K562 (cell line): ENCODE data around the gene APOO. TPM values are rescaled to one million over a fixed set of nuclear protein-coding genes. Genes with fewer than 3 reads are reported as not detected.

ENCODE experiments used
- L3MBTL2 ChIP-seq: fragments of 450-650 bp; IDR thresholded peaks from 2 replicates; pipeline ENCODE4 v1.6.1; 2016; ENCODE audit warnings: mild to moderate bottlenecking, moderate library complexity
- RAD21 ChIP-seq, 2 experiments: fragments of 250-450 bp in 1 of 2; fragments of 450-650 bp in 1 of 2; sonication (Bioruptor Pico) in 1 of 2; formaldehyde crosslinking in 1 of 2; IDR thresholded peaks in 1 of 2; conservative IDR thresholded peaks in 1 of 2; 2 replicates each; pipeline versions ENCODE4 v1.4.0 to v1.8.0; 2020 to 2022; ENCODE audit warnings: mild to moderate bottlenecking in 2 of 2, moderate library complexity in 1 of 2
- RBBP5 ChIP-seq: fragments of 200-600 bp; sonication (generic); IDR thresholded peaks from 2 replicates; pipeline ENCODE4 v1.6.1; 2012; ENCODE audit warnings: borderline replicate concordance, mild to moderate bottlenecking, low read length, control low read depth, inconsistent platforms; ENCODE audit not compliant: insufficient read depth, poor library complexity, severe bottlenecking
- RFX5 ChIP-seq: IDR thresholded peaks from 2 replicates; pipeline ENCODE4 v1.6.1; 2011; ENCODE audit warnings: low read depth, mild to moderate bottlenecking, improper control_type of control experiment, low read length
- TEAD2 ChIP-seq: fragments of 450-650 bp; IDR thresholded peaks from 2 replicates; pipeline ENCODE4 v1.6.1; 2016; ENCODE audit warnings: missing genetic modification characterization, control low read depth, missing compliant biosample characterization
- ZNF197 ChIP-seq: fragments of 200-800 bp; sonication (Bioruptor generic); IDR thresholded peaks from 2 replicates; pipeline ENCODE4 v1.6.1; 2016; ENCODE audit warnings: low read depth, missing genetic modification characterization, missing compliant biosample characterization
- ZNF232 ChIP-seq: sonication (generic); formaldehyde crosslinking; IDR thresholded peaks from 2 replicates; pipeline ENCODE4 v1.8.0; 2022; ENCODE audit warnings: mild to moderate bottlenecking, missing genetic modification reagents
- ZNF408 ChIP-seq: fragments of 250-450 bp; sonication (Bioruptor Pico); IDR thresholded peaks from 2 replicates; pipeline ENCODE4 v1.4.0; 2020; ENCODE audit warnings: low read depth, mild to moderate bottlenecking, moderate library complexity
- polyA plus RNA-seq, 8 experiments: library from polyadenylated mRNA; depleted of rRNA in 4 of 8; stranded (reverse) in 5 of 8; unstranded in 3 of 8; fragments of >200 nt; fragmentation: Nextera tagmentation in 2 of 8; fragmentation: Illumina TruSeq in 1 of 8; extraction: Ambion mirVana in 2 of 8; extraction: Trizol in 1 of 8; gene quantifications; 2 replicates each; pipeline versions ENCODE4 v1.2.1 to v1.2.3, GENCODE V29; 2011 to 2014; ENCODE audit warnings: inconsistent platforms in 1 of 8, missing spikeins in 1 of 8
- total RNA-seq, 7 experiments: library from RNA; depleted of rRNA in 6 of 7; stranded (reverse); fragments of >200 nt in 6 of 7; fragmentation: Illumina TruSeq in 2 of 7; extraction: Trizol in 2 of 7; gene quantifications; 2 replicates each; pipeline versions ENCODE4 v1.2.1 to v1.2.3, GENCODE V29; 2011 to 2021; ENCODE audit warnings: low replicate concordance in 1 of 7
- TF ChIP-seq, protein P1 (sequence below): fragments of 450-650 bp; IDR thresholded peaks from 2 replicates; pipeline ENCODE4 v1.6.1; 2016; ENCODE audit warnings: low read depth
- TF ChIP-seq, protein P2 (sequence below): sonication (generic); formaldehyde crosslinking; IDR thresholded peaks from 2 replicates; pipeline ENCODE4 v1.9.0; 2022; ENCODE audit warnings: mild to moderate bottlenecking, missing genetic modification reagents
- TF ChIP-seq, protein P3 (sequence below): fragments of 450-650 bp; formaldehyde crosslinking; IDR thresholded peaks from 2 replicates; pipeline ENCODE4 v1.4.0; 2020; ENCODE audit warnings: mild to moderate bottlenecking, moderate library complexity
- TF ChIP-seq, protein P4 (sequence below), 3 experiments: fragments of 200-800 bp in 1 of 3; fragments of 250-450 bp in 1 of 3; fragments of 450-650 bp in 1 of 3; sonication (Bioruptor Pico) in 1 of 3; sonication (Bioruptor generic) in 1 of 3; formaldehyde crosslinking in 1 of 3; IDR thresholded peaks; 2 replicates each; pipeline versions ENCODE4 v1.6.1 to v1.8.0; 2016 to 2022; ENCODE audit warnings: mild to moderate bottlenecking in 2 of 3, missing genetic modification characterization in 2 of 3, missing compliant biosample characterization in 1 of 3, moderate library complexity in 1 of 3

APOO gene
- total and polyA plus RNA-seq, 9 of the 15 experiments (the other 6 are each of a cell fraction or from before 2014, with no cell fraction given) = 37.3 to 76.4 (median 60.8) TPM

DNA sequence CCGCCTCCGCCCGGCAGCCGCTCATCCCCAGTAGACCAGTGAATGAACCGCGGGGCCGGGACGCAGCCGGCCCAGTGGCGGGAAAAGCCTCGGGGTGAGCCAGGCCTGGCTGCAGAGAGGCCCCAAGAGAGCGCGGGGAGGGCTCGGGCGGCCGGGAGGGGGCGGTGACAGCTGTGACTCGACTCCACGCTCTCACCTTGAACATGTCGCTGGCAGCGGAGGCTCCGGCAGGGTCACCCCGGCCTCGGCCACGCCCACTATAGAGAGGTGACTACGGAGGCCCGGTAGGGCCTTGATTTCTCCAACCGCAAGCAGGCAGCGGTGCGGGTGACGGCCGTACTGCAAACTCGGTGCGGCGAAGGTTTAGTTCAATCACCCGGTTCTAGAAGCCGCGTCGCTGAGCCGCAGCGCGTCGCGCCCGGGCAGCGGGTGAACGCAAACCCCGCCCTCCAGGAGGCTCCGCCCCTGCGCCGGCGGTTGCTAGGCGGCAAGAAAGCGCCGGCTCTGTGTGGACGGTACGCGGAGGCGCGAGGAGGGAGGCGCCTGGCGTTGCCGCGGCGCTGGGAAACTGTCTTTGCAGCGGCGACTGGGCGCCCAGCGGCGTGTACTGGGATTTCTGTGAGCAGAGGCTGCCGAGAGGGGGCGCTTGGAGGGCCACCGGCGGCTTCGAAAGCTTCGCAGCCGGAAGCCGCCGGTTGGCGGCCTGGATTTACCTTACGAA, at the start of gene APOO, which contains the start of gene CXorf58 (continued):
- TF ChIP-seq, protein P1, sequence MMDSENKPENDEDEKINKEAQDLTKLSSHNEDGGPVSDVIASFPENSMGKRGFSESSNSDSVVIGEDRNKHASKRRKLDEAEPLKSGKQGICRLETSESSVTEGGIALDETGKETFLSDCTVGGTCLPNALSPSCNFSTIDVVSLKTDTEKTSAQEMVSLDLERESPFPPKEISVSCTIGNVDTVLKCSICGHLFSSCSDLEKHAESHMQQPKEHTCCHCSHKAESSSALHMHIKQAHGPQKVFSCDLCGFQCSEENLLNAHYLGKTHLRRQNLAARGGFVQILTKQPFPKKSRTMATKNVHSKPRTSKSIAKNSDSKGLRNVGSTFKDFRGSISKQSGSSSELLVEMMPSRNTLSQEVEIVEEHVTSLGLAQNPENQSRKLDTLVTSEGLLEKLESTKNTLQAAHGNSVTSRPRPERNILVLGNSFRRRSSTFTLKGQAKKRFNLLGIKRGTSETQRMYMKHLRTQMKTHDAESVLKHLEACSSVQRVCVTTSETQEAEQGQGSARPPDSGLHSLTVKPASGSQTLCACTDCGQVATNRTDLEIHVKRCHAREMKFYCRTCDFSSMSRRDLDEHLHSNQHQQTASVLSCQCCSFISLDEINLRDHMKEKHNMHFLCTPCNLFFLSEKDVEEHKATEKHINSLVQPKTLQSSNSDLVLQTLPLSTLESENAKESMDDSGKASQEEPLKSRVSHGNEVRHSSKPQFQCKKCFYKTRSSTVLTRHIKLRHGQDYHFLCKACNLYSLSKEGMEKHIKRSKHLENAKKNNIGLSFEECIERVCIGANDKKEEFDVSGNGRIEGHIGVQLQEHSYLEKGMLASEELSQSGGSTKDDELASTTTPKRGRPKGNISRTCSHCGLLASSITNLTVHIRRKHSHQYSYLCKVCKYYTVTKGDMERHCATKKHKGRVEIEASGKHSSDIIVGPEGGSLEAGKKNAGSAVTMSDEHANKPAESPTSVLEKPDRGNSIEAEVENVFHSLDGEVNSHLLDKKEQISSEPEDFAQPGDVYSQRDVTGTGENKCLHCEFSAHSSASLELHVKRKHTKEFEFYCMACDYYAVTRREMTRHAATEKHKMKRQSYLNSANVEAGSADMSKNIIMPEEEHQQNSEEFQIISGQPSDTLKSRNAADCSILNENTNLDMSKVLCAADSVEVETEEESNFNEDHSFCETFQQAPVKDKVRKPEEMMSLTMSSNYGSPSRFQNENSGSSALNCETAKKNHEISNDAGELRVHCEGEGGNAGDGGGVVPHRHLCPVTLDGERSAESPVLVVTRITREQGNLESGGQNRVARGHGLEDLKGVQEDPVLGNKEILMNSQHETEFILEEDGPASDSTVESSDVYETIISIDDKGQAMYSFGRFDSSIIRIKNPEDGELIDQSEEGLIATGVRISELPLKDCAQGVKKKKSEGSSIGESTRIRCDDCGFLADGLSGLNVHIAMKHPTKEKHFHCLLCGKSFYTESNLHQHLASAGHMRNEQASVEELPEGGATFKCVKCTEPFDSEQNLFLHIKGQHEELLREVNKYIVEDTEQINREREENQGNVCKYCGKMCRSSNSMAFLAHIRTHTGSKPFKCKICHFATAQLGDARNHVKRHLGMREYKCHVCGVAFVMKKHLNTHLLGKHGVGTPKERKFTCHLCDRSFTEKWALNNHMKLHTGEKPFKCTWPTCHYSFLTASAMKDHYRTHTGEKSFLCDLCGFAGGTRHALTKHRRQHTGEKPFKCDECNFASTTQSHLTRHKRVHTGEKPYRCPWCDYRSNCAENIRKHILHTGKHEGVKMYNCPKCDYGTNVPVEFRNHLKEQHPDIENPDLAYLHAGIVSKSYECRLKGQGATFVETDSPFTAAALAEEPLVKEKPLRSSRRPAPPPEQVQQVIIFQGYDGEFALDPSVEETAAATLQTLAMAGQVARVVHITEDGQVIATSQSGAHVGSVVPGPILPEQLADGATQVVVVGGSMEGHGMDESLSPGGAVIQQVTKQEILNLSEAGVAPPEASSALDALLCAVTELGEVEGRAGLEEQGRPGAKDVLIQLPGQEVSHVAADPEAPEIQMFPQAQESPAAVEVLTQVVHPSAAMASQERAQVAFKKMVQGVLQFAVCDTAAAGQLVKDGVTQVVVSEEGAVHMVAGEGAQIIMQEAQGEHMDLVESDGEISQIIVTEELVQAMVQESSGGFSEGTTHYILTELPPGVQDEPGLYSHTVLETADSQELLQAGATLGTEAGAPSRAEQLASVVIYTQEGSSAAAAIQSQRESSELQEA = peak; percentile 93
- TF ChIP-seq RFX5 (no peak), ZNF232 (CRISPR knock-in tag) (no peak), RAD21 (CRISPR knock-in tag; conservative IDR thresholded peaks at IDR 0.05 in 1 of 2, IDR thresholded peaks at IDR 0.05 in 1 of 2) (peak; percentile 63 to 73), ZNF197 (CRISPR knock-in tag) (no peak), L3MBTL2 (peak; percentile 71), ZNF408 (CRISPR knock-in tag) (no peak), RBBP5 (peak; percentile 77), TEAD2 (tag) (no peak)
- TF ChIP-seq, protein P2, sequence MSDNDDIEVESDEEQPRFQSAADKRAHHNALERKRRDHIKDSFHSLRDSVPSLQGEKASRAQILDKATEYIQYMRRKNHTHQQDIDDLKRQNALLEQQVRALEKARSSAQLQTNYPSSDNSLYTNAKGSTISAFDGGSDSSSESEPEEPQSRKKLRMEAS = peak; percentile 69; the same call in 1 of the 2 replicates
- TF ChIP-seq, protein P3, sequence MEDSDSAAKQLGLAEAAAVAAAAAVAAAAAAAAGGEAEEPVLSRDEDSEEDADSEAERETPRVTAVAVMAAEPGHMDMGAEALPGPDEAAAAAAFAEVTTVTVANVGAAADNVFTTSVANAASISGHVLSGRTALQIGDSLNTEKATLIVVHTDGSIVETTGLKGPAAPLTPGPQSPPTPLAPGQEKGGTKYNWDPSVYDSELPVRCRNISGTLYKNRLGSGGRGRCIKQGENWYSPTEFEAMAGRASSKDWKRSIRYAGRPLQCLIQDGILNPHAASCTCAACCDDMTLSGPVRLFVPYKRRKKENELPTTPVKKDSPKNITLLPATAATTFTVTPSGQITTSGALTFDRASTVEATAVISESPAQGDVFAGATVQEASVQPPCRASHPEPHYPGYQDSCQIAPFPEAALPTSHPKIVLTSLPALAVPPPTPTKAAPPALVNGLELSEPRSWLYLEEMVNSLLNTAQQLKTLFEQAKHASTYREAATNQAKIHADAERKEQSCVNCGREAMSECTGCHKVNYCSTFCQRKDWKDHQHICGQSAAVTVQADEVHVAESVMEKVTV (CRISPR knock-in tag) = peak; percentile 71
- TF ChIP-seq, protein P4, sequence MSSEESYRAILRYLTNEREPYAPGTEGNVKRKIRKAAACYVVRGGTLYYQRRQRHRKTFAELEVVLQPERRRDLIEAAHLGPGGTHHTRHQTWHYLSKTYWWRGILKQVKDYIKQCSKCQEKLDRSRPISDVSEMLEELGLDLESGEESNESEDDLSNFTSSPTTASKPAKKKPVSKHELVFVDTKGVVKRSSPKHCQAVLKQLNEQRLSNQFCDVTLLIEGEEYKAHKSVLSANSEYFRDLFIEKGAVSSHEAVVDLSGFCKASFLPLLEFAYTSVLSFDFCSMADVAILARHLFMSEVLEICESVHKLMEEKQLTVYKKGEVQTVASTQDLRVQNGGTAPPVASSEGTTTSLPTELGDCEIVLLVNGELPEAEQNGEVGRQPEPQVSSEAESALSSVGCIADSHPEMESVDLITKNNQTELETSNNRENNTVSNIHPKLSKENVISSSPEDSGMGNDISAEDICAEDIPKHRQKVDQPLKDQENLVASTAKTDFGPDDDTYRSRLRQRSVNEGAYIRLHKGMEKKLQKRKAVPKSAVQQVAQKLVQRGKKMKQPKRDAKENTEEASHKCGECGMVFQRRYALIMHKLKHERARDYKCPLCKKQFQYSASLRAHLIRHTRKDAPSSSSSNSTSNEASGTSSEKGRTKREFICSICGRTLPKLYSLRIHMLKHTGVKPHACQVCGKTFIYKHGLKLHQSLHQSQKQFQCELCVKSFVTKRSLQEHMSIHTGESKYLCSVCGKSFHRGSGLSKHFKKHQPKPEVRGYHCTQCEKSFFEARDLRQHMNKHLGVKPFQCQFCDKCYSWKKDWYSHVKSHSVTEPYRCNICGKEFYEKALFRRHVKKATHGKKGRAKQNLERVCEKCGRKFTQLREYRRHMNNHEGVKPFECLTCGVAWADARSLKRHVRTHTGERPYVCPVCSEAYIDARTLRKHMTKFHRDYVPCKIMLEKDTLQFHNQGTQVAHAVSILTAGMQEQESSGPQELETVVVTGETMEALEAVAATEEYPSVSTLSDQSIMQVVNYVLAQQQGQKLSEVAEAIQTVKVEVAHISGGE (CRISPR knock-in tag; IDR thresholded peaks at IDR 0.05) = 0 out of 6 replicates have a peak, but pooled peaks of 1 of the 3 experiments have one; percentile 52
